GM21447 (cell line): ENCODE results near the gene PPM1F.
"Not testable (repeated sequence)": the region's sequence is repeated elsewhere in the genome, so short reads cannot be mapped to it uniquely, and the experiment has no call there.

ENCODE experiments used
- ATAC-seq: cut with Tn5 transposase; IDR thresholded peaks from one replicate; pipeline ENCODE4 v1.9.1; 2021; ENCODE audit not compliant: unreplicated experiment

Gene PPM1F

DNA sequence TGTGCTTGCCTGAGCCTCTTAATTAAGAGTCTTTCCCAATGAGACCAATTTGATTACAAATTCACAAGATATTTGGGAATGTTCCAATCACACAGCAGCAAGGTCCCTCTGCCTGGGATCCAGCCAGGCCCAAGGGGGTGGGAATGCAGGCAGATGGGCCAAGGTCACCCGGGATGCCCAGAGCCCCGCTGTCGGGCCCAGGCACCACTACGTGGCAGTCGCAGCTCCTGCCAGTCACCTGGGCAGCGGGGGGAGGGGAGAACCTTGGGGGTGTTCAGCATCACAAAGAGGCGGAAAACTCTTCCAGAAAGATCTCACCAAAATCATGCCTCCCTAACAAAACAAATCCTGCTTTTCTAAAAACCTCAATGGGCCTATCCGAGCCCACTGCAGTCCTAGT, 30.9 kb downstream of the PPM1F start:
- ATAC-seq = no peak

DNA sequence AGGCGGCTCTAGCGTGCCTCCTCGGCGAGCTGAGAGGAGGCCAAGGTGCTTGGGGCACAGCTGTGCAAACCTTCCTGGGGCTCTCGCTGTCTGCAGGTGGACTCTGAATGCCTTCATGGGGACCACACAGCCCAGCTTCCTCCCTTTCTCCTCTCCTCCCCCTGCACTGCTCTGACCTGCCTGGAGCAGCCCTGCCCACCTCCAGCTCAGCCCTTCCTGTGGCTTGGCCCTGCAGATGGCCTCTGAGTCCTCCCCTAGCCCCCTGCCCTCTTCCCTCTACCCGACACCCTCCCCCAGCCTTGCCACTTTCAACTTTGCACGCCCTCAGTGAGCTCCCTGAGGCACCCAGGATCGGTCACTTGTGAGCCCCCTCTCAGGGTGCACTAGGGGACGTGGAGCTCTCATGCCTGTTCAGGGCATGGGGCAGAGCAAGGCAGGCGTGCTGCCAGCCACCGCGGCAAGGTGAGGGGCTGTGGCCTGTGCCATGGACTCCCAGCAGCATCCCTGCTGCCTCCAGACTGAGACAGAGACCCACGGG, 31.4 kb downstream of the PPM1F start:
- no peak for ATAC-seq

DNA sequence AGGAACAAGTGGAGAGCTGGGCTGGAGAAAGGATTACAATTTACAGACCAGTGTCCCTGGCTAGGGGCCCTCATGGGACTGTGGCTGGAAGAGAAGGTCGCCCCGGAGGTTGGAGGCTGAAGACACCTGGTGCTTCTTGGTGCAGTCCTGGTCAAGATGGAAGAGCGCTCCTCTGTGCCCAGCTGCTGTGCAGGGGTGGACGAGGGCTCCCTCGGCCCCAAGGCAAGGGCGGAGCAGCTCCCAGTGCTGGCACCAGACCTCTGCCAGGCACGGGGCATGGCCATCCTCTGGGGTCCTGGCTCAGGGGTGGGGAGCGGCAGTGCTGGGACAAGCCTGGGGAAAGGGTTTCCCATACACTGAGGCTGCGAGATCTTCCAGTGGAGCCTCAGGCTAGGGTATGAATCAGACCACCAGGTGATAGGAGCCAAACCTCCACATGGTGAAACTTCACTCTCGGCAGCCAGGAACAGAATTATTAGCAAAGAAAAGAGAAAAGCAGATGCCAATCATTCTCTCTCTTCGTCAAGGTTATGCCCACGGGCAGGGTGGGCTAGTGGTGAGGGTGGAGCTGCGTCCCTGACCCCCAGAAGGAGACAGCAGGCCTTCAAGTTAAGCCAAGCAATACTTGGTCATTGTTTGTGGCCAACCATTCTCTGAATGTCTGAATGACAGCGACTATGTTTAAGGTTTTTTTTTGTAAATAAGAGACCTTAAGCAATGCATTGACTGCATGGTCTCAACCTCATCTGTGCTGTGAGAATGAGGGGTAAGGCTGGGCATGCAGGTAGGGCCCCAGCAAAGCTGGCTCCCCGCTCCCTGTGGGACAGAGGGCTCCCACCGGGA, 32.1 kb downstream of the PPM1F start:
- no peak for ATAC-seq

DNA sequence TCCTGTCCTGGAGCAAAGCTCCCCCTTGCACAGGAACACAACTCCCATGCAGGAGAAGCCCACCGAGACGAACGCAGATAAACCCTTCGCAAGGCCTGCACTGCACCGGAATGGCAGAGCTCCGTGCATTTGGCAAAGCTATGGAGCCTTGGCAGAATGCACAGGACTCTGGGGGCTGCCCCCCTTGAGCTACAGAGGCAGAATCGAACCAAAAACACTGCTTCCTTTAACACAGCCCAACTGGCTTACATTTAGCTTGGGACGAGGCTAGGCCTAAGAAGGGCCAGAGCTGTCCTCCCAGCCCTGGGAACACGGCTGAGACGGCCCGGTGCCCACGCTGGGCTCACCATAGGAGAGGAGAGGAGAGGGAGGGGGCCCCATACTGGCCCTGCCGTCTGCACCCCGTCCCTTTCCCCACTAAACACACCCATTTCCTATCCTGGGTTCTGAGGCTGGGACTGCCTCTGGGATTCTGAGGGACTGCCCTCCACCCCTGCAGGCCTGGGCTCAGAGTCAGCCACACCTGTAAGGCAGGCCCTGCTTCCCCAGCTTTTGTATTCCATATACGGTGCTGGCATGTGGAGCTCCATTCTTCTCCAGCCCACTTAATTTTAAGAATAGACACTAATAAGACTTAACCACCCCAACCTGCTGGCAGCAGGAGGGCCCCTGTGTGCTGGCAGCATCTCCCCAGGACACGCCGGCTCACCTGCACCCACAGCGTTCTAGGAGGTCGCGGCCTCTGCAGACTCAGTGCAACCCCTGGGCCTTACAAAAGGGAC, 32.9 kb downstream of the PPM1F start:
- no peak for ATAC-seq

DNA sequence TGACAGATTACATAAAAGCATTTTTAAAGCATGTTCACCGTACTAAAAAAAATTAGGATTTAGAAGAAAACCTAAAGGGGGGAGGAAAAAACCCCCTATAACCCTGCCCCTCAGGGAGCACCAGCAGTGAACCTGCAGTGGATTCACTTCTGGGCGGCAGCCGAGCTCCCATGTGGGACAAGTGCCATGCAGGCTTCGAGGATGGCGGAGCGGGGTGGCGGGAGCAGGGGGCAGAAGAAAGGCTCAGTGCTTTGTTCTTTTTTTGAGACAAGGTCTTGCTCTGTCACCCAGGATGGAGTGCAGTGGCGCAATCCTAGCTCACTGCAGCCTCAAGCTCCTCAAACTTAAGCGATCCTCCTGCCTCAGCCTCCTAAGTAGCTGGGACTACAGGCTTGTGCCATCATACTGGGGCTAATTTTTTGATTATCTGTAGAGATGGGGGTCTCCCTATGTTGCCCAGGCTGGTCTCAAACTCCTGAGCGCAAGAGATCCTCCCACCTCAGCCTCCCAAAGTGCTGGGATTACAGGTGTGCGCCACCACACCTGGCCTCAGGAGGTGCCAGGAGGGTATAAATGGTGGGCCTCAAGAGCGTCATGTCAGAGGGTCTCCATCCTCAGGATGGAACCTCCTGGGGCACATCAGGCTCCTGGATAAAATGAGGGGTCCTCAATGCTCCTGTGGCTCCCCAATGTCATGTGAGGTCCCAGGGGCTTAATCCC, 34.0 kb downstream of the PPM1F start:
- ATAC-seq = no peak

DNA sequence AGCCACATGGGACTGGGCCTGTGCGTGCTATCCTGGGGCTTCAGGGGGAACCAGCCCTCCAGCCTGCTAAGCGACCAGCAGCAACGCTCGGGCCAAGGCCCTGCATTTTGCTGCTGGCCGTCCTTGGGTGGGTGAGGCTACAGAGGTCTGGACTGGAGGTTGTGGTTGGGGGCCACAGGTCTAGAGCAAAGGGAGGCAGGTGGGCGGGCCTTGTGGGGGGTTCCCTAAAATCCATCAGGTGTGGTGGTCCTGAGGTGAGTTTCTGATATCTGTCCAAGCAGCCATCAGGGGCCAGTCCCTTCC, 34.7 kb downstream of the PPM1F start:
- no peak for ATAC-seq

DNA sequence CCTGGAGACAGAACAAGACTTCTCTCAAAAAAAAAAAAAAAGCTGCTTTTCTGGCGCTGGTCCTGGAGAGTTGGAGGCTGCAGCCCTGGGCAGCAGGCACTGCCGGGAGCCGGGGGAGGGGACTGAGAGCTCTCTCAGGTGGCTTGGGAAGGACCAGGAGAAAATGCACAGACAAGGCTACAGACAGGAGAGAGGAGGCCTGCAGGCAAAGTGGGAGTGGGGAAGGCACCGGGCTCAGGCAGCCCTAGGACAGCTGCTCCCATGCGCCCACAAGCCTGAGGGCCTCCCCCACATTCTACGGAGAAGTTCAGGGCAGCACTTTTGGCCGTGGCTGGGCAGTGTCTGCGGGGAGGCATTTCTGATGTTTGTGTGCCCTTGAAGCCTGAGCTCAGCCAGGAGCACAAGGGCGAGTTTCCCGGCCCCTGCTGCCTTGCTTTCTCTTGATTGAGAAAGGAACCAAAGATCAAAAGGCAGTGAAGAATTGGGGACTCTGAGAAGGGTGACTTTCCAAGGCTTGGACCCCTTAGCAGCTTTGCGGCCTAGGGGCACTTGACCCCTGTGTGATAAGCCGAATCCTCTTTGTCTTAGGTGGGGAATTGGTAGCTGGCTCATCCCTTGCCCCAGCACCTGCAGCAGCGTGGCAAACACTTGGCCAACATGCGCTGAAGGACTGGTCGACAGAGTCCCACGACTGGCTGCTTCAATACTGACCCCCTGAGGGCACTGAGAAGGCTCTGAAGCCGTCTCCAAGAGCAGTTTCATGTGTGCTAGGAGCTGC, 35.3 kb downstream of the PPM1F start:
- no peak for ATAC-seq

DNA sequence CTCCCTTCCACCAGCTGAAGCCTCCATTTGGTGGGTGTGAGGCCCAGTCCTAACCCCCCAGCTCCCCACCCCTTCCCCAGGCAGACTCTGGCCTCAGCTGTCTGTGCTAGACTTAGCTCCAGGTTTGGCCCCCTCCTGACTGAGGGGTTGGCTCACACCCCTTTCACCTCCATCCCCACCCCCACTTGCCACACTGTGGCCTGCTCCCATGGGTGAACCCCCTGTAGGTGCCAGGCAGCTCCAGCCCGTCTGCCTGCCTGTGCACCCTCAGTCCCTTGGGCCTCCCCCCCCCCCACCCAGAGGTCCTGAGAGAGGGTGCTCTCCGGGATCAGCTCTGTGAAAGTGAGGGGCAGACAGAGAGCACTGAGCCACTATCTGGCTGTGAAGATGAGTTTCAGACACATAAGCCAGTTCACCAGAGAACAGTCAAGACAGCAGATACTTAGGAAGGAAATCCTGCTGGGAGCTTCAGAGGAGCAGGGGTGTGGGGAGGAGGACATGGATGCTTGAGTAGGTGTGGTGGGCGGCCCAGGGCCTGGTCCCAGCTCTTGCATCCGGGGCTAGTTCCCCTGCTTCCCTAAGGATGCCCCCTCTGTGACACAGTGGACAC, 36.2 kb downstream of the PPM1F start:
- no peak for ATAC-seq

DNA sequence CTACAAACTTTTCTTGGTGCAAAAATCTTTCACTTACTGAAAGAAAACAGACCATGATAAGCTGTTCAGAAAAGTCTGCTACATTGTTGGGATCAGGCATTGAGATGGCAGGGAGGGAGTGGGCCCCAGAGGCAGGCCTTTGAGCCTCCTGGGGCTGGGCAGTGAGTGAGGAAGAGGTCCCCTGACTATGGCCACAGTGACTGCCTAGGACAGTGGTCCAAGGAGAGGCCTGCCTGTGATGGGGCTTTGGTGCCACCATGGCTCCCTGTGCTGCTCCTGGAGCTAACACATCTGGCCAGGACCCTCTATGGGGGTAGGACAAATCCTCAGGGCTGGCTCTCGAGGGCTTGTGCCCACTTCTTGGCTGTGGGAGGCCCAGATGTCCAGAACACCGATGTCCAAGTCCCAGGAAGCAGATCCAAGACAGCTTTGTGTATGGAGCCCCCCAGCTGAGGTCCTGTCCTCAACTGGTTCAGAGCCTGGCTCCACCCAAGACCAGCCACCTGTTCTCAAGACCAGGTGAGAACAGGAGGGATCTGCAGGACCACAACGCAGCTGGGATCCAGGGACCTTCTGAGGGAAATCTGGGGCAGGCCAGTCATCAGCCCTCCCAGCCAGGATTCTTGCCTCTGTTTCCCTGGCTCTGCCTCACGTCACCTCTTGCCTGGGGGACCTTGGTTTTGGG, 36.9 kb downstream of the PPM1F start:
- no peak for ATAC-seq

DNA sequence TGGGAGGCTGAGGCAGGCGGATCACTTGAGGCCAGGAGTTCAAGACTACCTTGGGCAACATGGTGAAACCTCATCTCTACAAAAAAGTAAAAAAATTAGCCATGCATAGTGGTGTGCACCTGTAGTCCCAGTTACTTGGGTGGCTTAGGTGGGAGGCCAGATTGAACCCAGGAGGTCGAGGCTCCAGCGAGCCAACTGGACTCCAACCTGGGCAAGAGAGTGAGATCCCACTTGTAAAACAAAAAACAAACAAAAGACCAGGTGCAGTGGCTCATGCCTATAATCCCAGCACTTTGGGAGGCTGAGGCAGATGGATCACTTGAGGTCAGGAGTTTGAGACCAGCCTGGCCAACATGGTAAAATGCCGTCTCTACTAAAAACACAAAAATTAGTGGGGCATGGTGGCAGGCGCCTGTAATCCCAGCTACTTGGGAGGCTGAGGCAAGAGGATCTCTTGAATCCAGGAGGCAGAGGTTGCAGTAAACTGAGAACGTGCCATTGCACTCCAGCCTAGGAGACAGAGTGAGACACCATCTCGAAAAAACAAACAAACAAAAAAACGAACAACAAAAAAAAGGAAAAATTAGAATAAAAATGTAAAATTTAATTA, 38.5 kb downstream of the PPM1F start:
- ATAC-seq = not testable (repeated sequence)

DNA sequence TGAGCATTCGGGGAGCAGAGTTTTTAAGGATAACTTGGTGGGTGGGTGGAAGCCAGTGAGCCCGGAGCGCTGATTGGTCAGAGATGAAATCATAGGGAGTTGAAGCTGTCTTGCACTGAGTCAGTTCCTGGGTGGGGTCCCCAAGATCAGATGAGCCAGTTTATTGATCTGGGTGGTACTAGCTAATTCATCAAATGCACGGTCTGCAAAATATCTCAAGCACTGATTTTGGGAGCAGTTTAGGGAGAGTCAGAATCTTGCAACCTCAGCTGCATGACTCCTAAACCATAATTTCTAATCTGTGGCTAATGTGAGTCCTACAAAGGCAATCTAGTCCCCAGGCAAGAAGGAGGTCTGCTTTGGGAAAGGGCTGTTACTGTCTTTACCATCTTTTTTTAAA, 42.3 kb downstream of the PPM1F start:
- ATAC-seq = not testable (repeated sequence)

DNA sequence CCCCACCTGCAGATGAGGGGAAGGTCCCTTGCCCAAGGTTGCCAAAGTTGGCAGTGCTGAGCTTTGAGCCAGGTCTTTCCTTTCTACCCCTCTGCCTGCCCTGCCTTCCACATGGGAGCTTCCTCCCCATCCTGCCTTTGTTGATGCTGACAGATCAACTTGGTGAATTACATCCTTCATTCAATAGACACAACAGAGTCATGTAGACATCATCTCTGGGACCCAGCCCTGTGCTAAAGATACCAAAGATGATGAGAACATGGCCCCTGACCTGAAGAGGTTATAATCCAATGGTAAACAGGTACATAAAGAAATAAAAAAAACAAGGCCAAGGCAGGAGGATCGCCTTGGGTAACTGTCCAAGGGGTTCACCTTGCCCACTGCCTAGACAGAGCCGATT, 42.8 kb downstream of the PPM1F start:
- no peak for ATAC-seq

DNA sequence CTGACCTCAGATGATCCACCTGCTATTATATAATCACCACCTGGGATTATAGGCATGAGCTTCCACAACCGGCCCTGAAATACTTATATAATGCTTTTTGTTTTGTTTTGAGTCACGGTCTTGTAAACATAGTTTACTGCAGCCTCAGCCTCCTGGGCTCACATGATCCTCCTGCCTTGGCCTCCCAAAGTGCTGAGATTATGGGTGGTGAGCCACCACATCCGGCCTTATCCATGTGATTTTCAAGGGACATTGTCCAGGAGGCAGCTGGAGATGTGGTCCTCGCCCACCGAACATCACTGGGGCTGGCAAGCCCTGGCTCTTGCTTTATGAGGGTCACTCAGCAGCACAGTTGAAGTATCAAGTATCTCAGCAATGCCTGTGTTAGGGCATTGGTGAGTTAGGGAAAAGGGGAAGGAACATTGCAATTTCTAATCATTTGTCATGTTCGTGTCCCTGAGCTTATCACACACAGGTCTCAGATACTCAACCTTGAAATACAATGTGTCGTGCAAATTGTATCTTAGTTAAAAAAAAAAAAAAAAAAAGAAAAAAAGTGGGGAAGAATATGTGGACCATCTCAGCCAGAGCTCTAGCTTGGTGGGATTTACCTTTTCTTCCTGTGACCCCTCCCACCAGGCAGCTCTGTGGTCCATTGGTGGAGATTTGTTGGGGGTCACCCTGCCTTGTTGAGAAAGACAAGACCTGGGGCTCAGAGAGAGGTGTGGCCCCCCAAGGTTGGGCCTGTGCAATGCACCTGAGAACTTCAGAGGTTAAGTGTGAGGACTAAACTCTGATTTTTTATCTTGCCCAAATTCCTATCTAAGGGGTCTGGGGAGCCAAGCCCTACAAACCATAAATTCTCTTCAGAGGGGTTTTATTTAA, 44.8 kb downstream of the PPM1F start:
- ATAC-seq = no peak

DNA sequence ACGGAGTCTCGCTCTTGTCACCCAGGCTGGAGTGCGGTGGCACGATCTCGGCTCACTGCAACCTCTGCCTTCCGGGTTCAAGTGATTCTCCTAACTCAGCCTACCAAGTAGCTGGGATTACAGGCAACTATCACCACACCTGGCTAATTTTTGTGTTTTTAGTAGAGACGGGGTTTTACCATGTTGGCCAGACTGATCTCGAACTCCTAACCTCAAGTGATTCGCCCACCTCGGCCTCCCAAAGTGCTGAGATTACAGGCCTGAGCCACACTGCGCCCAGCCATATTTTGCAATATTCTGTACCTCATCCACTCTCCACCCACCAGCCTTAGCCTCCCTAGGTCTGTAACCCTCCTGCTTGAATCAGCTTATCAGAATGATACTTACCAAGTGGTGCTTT, 47.4 kb downstream of the PPM1F start:
- not testable (repeated sequence) for ATAC-seq

DNA sequence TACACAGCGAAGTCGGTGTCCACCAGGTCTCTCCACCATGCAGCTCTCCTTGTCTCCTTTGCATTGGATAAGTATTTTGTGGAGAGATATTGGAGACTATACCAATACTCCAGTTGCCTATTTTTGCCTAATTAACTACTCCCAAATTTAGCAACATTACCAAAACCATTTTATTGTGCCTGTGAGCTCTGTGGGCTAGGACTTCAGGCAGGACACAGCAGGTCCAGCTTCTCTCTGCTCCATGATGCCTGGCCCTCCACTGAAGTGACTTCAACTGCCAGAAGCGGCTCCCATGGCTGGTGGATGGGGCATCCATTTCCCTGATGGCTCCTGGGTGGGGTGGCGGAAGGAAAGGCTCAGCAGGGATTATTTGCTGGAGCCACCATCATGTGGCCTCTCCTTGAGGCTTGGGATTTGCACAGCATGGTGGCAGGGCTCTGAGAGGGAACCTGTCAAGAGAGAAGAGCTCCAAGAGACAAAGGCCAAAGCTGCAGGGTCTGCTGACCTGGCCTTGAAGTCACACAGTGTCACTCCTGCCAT, 48.3 kb downstream of the PPM1F start:
- no peak for ATAC-seq

DNA sequence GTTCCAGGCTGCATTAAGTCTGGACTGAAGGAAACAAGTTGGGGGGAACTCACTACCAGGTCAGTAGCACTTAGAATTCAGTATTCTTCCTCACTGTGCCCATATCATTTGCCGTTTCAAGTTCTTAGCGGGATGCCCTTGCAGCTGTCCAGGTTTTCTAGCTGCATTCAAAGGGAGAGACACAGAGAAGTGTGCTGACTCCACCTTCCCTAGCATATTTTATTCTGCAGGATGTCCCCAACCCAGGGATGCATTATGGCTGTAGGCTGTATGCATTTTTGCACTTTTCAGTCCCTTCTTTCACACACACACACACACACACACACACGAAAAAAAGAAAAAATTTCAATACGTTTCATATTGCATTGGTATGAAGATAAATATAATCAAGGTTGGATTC, 49.4 kb downstream of the PPM1F start:
- no peak for ATAC-seq

DNA sequence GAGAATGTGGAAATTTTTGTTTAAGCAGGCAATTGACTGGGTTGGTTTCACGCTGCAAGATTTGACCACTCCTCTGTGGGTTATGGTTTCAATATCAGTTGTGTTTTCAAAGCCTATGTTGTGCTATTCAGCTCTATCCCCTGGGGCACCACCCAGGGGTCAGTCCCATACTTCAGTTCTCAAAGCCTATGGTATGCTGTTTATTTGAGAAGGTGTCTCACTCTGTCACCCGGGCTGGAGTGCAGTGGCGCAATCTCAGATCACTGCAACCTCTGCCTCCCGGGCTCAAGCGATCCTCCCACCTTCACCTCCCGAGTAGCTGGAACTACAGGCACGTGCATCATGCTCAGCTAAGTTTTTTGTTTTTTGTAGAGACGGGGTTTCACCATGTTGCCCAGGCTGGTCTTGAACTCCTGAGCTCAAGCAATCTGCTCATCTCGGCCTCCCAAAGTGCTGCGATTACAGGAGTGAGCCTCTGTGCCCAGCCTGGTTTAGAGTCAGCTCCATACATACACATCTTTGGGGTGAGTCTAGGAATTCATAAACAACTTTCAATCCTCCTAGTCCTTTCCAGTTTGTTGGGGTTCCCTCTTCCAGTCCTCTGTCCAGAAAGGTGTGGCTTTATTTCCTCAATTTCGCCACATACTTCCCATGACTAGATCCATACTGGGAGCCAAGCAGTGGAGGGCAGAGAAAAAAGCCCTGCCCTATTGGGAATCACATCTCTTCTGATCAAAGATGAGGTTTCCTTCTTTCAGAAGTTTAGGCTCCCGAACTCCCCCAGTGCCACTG, 50.2 kb downstream of the PPM1F start:
- ATAC-seq = no peak
